ENCODE results near the gene GPR32.
"Not testable (repeated sequence)": the region's sequence is repeated elsewhere in the genome, so short reads cannot be mapped to it uniquely, and the experiment has no call there.

The GPR32 gene

GRCh38 chr19:50780753-50781435 lies 10.6 kb downstream of the GPR32 start:
- no peak for DNase-seq (ENCODE audit: low read depth in 2 of 2)

GRCh38 chr19:50783848-50784152 lies 13.5 kb downstream of the GPR32 start:
- not testable (repeated sequence) for DNase-seq (ENCODE audit: low read depth in 2 of 2)

GRCh38 chr19:50784710-50785109 lies 14.4 kb downstream of the GPR32 start:
- no peak for DNase-seq (ENCODE audit: low read depth in 2 of 2)

- DNase-seq (ENCODE audit: low read depth in 2 of 2), result no peak
Measured at GRCh38 chr19:50785329-50785728, 15.1 kb downstream of the GPR32 start.

- DNase-seq (ENCODE audit: low read depth in 2 of 2), result no peak
Measured at GRCh38 chr19:50790396-50790795, 20.1 kb downstream of the GPR32 start, which contains the start of gene ACP4. Gene ACP4 (plus strand): TSS chr19:50790415. CDS start chr19:50790415, 0 bp downstream.

GRCh38 chr19:50790922-50791467 lies 20.7 kb downstream of the GPR32 start:
- no peak for DNase-seq (ENCODE audit: low read depth in 2 of 2)

- DNase-seq (ENCODE audit: low read depth in 2 of 2), result no peak
Measured at GRCh38 chr19:50791594-50792271, 21.5 kb downstream of the GPR32 start.

- no peak for DNase-seq (ENCODE audit: low read depth in 2 of 2)
Measured at GRCh38 chr19:50792272-50793250, 22.3 kb downstream of the GPR32 start.

GRCh38 chr19:50793558-50794065 lies 23.3 kb downstream of the GPR32 start:
- DNase-seq (ENCODE audit: low read depth in 2 of 2), result no peak

GRCh38 chr19:50794074-50794875 lies 24.0 kb downstream of the GPR32 start:
- DNase-seq (ENCODE audit: low read depth in 2 of 2), result no peak

- no peak for DNase-seq (ENCODE audit: low read depth in 2 of 2)
Measured at GRCh38 chr19:50794876-50795663, 24.8 kb downstream of the GPR32 start.

- DNase-seq (ENCODE audit: low read depth in 2 of 2), result no peak
Measured at GRCh38 chr19:50795664-50796073, 25.4 kb downstream of the GPR32 start.

GRCh38 chr19:50796128-50796633 lies 25.9 kb downstream of the GPR32 start:
- no peak for DNase-seq (ENCODE audit: low read depth in 2 of 2)

GRCh38 chr19:50796634-50797428 lies 26.6 kb downstream of the GPR32 start:
- no peak for DNase-seq (ENCODE audit: low read depth in 2 of 2)

GRCh38 chr19:50797429-50797780 lies 27.1 kb downstream of the GPR32 start:
- DNase-seq (ENCODE audit: low read depth in 2 of 2), result no peak

GRCh38 chr19:50797781-50798658 lies 27.8 kb downstream of the GPR32 start:
- no peak for DNase-seq (ENCODE audit: low read depth in 2 of 2)

GRCh38 chr19:50798659-50799546 lies 28.6 kb downstream of the GPR32 start:
- DNase-seq (ENCODE audit: low read depth in 2 of 2), result no peak
